Muscle of back (tissue), 11 donors: ENCODE results near the gene LY86. TPM values are rescaled to one million over a fixed set of nuclear protein-coding genes. Genes with fewer than 3 reads are reported as not detected.
"Not testable (repeated sequence)": the region's sequence is repeated elsewhere in the genome, so short reads cannot be mapped to it uniquely, and the experiment has no call there.

Experiments used
- DNase-seq, 3 donors: peaks; one replicate each; pipeline versions ENCODE4 v3.0.0 to v3.0.0-alpha.2; 2013
- polyA plus RNA-seq, 10 donors: library from polyadenylated mRNA; unstranded; fragments of 120-200 nt; gene quantifications; one replicate each; pipeline ENCODE4 v1.2.1, GENCODE V29; 2013; ENCODE audit not compliant: insufficient read length in 10 of 10

Gene LY86
- polyA plus RNA-seq, 10 donors, result 1.5 to 4.3 (median 2.2) TPM

GRCh38 chr6:6595025-6595424, 6.5 kb downstream of the LY86 start:
- DNase-seq, result no peak

GRCh38 chr6:6595952-6596351, 7.4 kb downstream of the LY86 start:
- DNase-seq, result no peak

- peak in 1 of 3 donors; percentile 64 for DNase-seq
Measured at GRCh38 chr6:6596529-6597328, 8.2 kb downstream of the LY86 start.

- no peak for DNase-seq
Measured at GRCh38 chr6:6597682-6598081, 9.2 kb downstream of the LY86 start.

GRCh38 chr6:6599468-6599873, 11.0 kb downstream of the LY86 start:
- no peak for DNase-seq

- no peak for DNase-seq
Measured at GRCh38 chr6:6600875-6601274, 12.4 kb downstream of the LY86 start.

- no peak for DNase-seq
Measured at GRCh38 chr6:6602262-6602661, 13.7 kb downstream of the LY86 start.

GRCh38 chr6:6603317-6603716, 14.8 kb downstream of the LY86 start:
- DNase-seq, result no peak

- no peak for DNase-seq
Measured at GRCh38 chr6:6604015-6604414, 15.5 kb downstream of the LY86 start.

GRCh38 chr6:6604566-6604965, 16.0 kb downstream of the LY86 start:
- DNase-seq, result no peak

GRCh38 chr6:6605873-6606272, 17.4 kb downstream of the LY86 start:
- DNase-seq, result no peak

- DNase-seq, result not testable (repeated sequence)
Measured at GRCh38 chr6:6606391-6607030, 18.0 kb downstream of the LY86 start.

GRCh38 chr6:6609450-6609849, 20.9 kb downstream of the LY86 start:
- DNase-seq, result no peak

GRCh38 chr6:6610031-6610591, 21.6 kb downstream of the LY86 start:
- no peak for DNase-seq

GRCh38 chr6:6611486-6611885, 23.0 kb downstream of the LY86 start:
- DNase-seq, result no peak

- no peak for DNase-seq
Measured at GRCh38 chr6:6612308-6612707, 23.8 kb downstream of the LY86 start.

GRCh38 chr6:6613103-6613718, 24.7 kb downstream of the LY86 start:
- not testable (repeated sequence) for DNase-seq

GRCh38 chr6:6614096-6614982, 25.8 kb downstream of the LY86 start:
- no peak for DNase-seq

GRCh38 chr6:6614983-6615349, 26.4 kb downstream of the LY86 start:
- DNase-seq, result no peak

GRCh38 chr6:6616656-6617055, 28.1 kb downstream of the LY86 start:
- no peak for DNase-seq

- no peak for DNase-seq
Measured at GRCh38 chr6:6619021-6619794, 30.7 kb downstream of the LY86 start.
